HG02763 (cell line): ENCODE measurements around the gene AMACR.
"Not testable (repeated sequence)": the region's sequence is repeated elsewhere in the genome, so short reads cannot be mapped to it uniquely, and the experiment has no call there.

ENCODE experiments used
- ATAC-seq: cut with Tn5 transposase; IDR thresholded peaks from one replicate; pipeline ENCODE4 v1.9.1; 2021; ENCODE audit warnings: mild to moderate bottlenecking, moderate library complexity; ENCODE audit not compliant: unreplicated experiment

Gene AMACR

DNA sequence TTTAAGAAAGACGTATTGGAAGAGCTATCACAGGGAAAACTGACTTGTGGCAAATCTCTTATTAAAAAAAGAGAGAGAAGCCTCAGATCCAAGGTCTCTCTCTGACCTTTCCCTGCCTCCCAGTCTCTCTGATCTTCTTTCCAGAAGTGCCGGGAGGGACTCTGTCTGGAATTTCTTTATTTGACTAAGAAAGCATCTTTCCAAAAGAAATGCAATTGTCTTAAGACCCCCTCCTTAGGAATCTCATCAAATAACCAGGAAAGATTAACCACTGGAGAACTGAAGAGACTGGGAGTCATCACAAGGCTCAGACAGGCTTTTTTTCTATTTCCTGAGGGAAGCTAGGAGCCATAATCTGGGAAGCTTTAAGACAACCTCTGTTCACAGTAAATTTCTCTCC is 30.5 kb upstream of the AMACR start:
- ATAC-seq, result no peak

DNA sequence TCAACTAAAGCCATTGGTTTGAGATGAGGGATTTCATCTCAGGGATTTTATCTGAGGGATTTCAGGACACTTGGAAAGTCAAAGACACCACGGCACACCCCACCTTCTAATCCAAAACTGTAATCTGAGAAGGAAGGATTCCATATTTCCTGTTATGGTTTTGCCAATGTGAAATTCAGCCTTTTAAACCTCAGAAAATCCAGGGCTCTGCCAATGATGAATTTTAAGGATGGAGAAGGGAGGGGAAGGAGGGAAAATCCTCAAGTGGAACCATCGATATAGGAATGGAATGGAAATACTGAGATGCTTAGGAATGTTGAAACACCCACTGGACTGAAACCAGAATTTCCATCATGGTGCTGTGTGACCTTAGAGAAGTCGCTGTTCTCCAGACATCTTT is 29.9 kb upstream of the AMACR start:
- no peak for ATAC-seq

DNA sequence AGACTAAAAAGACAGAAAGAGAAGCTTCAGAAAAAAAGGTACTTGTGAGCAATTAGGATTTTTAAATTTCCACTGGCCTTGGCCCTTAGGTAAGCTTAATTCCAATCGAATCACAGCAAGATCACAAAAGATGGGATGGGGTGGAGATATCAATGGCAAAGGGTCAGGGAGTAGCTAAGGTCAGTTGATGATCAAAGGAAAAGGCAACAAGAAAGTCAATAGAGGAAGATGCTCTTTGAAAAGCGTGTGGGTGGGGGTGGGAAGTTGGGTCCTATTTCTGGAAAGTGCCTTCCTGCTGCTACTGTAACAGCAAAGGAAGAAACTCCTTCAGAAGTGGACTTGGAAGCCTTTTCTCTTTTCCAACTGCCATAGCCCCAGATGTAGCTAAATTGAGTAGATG is 27.9 kb upstream of the AMACR start:
- no peak for ATAC-seq

DNA sequence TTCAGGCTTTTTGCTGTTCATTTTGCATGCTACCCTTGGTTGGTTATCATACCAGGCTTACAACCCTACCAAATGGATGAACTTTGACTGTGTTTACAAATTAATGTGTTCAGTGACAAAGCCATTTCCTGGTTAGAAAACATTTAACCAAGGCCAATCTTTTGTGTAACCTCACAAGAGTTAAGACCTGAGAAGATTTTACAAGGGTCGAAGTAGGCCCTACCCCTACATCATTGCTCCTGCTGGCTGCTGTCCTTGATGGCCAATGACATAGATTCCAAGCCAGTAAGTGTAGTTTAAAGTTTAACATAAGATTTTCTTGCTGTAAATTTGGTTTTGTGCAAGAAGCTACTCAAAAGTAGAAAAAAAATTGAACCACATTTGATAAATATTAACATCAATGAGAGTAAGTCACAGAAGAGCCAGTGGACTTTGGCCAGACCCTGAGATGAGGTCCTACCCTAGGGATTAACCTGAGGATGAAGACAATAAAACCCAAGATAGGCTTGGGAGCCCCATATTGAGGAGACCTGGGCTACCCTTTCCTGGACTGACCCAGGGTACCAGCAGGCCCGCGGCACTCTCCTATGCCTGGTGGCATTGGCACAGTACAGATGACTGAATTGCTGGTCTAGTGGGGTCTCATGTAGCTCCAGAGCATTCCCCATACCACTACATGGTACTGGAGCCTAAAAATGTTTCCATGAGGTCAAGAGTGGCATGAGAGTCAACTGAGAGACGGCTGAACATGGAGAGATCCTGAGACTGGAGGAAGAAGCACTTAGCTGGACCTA is 26.9 kb upstream of the AMACR start:
- peak; percentile 49 for ATAC-seq

DNA sequence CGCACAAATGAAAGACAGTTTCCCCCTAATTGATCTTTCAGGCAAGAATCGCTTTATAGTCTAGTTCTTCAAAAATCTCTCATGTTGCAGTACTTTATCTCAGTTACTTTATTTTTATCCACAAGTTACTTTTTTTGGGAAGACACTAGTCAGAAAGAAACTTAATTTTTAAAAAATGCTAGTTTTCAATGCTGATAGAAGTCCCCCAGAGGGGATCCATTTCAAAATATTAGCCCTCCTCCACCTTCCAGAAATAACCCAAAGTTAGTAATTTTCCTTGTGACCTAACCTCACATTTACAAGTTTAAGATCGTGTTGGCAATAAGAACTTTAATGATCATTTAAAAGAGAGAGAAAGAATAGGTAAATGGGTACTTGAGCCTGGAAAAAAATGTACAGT is 24.1 kb upstream of the AMACR start:
- ATAC-seq, result no peak

DNA sequence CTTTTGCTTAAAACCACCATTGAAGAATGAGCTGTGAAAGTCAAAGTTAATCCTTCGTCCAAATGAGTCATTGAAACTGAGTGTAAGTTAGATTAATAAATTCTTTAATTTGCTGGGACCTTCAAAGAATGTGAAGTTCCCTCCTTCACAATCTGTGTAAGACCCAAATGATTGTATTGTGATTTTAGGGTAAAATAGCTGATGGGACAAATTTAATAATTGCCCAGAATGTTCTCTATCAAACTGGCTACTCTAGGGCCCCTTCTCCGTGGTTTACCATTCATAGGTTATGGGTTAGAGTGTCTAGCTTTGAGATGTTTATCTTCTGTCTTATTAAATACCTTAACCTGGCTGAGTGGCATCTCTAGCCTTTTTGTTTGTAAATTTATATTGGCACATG is 23.3 kb upstream of the AMACR start:
- ATAC-seq, result no peak

DNA sequence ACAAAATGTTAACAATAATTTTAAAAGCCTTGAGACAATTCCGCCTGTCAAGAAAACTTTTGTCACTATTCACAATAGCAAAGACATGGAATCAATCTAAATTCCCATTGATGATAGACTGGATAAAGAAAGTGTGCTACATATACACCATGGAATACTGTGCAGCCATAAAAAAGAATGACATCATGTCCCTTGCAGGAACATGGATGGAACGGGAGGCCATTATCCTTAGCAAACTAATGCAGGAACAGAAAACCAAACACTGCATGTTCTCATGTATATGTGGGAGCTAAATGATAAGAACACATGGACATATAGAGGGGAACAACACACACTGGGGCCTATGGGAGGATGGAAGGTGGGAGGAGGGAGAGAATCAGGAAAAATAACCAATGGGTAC is 22.7 kb upstream of the AMACR start:
- not testable (repeated sequence) for ATAC-seq

DNA sequence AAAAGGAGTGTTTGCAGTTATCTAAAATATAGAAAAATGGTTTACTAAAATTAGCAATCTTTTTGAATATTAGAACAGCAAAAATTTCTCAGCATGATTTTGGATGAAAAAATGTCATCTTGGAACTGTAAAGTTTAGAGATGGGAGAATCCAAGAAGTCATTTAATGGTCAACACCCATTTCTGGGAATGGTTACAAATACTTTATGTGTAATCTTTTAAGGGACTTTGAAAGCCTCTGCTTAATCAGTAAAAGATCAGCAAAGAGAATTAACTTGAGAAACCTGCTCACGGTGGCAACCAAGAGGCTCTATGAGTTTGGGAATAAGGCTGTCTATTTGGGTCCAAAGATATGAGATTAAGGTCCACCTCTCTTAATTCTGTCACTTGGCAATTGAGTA is 22.2 kb upstream of the AMACR start:
- no peak for ATAC-seq

DNA sequence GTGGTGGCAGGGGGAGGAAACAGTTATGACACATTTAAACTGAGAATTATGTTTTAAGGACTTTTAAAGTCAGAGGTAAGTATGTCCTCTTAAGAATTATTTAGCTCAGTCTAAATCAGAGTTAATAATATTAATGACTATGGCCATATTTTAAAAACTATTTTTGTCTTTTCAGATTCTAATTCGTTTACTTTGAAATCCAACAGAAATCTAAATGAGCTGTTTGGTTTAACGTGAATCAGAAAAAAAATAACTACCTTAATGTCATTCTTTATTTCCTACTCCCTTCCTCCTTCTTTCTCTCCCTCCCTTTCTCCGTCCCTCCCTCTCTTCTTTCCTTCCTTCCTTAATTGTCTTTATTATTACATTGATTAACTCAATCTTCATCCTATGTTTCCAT is 20.5 kb upstream of the AMACR start:
- no peak for ATAC-seq

DNA sequence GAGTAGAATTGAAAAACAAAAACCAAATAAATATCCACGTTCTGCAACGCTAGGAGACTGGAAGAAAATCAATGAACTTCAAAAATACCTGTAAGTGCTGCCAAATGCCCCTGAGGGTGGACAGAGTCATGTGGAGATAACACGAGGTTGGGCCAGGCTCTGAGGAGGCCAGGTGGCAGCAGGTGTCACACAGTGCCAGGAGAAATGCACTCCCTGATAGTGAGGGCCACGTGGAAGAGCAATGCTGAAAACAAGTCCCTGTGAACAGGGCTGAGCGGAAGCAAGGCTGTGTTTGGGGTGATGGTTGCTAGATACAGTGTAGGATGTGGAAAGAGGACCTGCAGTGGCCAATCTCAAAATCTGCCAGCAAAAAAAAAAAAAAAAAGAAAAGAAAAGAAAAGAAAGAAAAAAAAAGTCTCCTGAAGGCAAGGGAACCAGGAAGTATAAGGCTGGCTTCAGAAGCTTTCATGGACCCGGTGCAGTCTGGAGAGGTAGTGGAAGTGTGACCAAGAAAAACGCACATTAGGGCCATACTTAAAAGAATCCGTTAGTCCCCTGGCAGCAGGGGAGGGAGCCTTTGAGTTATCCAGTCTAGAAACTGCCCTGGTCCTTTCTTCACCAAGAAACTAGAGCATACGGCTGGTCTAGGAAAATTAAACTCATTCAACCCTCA is 18.4 kb upstream of the AMACR start:
- no peak for ATAC-seq

DNA sequence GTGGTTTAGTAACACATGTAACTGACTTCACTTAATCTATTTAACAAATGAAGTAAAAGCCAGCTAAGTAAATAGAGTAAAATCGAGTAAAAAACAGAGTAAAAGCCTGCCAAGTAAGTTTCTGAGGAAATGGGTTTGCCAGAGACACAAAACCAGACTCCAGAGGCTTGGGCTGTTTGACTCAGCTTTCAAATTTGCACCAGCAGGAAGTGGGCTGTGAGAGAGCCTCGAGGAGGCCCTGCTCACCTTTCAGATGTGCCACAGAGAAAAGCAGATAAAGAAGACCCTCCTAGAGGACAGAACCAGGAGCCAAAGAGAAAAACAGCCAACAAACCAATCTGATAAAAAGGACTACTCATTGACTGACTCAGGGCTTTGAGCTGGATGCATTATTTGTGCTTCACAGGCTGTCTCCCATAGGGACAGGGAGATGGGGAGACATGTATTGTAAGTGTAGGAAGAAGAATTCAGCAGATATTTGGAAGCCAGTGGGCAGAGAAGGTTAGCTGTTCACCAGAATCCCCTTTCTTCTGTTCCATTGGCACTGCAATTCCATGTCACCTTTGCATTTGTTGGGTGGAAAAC is 14.4 kb upstream of the AMACR start:
- ATAC-seq, result peak; percentile 74

DNA sequence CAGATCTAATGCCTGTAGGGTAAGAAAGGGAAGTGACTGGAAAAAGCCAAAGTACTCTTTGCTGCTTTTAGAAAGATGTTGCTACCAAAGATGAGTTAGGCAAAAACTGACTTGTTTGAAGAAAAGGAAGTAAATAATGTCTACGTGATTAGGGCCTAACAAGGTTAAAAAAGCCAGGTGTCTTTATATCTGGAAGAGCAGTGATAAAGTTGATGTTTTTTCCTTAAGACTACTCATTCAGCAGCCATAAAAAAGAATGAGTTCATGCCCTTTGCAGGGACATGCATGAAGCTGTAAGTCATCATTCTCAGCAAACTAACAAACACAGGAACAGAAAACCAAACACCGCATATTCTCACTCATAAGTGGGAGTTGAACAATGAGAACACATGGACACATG is 13.5 kb upstream of the AMACR start:
- no peak for ATAC-seq

DNA sequence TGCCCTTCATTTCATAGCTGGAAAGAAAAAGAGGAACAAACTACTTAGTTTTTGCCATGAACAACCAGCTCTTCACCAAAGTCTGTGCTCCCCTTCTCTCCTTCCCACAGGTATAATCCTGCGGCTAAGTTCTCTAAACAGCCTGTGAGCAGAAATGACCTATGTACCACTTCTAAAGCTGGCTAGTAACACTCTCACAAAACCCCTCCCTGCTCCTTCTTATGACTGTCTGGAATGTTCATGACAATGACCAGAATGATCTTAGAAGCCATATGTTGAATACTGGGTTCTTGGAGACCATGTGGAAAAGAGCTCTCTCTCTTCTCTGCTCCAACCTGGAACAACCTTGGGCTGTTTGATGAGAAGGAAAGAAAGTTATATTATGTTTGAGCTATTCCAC is 12.9 kb upstream of the AMACR start:
- no peak for ATAC-seq

DNA sequence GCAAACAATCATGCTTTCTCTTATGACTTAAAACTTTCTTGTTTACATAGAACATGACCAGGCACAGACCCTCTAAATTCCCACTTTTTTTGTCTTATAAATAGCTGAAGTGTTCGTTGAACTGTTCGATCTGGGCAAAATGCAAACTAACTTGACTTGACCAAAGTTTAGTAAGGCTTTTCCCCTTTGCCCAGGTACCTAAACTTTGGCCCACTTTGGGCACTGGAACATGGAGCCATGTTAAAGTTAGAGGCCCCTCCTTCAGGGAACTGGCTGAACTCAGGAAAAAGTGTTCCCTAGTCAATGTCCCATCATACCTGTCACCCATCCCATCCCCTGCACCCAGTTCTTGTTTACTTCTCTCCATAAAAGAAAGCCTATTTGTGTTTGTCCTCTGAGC is 9.4 kb upstream of the AMACR start:
- ATAC-seq, result no peak

DNA sequence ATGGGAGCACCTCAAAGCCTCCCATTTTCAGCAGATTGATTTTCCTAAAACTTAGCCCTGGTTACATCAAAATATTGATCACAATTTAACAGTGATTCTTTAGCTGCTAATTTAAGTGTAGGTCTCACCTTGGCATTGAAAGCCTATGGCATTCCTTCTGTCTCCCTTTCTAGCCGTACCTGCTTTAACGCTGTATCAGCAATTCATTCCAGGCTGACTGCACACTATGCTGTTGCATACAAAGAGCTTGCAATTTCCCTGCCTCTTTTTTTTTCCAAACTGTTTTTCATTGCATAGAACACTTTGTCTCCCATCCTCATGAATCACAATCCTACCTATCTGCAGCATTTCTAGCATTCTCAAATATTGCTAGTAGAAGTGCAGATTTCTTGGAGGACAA is 8.9 kb upstream of the AMACR start:
- ATAC-seq, result no peak

DNA sequence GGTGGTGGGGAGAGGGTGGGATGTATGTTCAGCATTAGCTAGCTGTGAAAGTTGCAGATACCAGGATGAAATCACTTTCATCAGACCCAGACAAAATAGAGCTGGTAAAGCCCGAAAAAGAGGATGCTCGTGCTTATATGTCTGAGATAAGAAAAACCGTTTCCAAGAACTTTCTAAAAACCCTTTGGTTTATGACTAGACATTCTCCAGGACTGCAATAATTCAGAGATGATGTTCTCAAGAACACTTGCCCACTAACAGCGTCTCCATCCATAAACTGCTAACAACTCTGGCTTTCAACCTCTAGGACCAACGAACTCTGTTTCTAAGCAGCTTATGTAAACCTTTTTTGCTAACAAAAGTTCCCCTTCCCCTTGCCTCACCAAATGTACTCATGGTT is 8.4 kb upstream of the AMACR start:
- ATAC-seq, result no peak

DNA sequence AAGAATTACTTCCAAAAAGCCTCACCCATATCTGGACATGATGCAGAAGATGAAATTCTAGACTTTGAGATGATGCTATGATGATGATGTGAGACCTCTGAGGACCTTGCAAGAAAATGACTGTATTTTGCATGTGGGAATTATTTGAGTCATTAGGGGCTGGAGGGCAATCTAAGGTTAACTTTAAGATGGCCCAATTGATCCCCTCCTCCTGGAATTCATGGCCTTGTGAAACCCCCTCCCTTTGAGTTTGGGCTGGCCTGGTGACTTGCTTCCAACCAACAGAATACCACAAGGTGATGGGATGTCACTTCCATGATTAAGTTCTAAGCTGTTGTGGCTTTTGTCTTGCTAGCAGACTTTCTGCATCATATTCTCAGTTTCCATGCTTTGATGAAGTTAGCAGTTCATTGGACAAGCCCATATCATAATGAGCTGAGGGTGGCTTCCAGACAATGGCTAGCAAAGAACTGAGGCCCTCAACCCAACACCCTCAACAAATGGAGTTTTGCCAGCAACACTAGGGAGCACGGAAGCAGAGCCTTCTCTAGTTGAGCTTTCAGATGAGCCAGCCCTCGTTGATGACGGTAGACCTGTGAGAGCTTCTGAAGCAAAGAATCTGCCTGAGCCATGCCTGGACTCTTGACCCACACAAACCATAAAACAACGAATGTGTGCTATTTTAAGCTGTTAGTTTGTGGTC is 7.4 kb upstream of the AMACR start:
- ATAC-seq, result no peak

DNA sequence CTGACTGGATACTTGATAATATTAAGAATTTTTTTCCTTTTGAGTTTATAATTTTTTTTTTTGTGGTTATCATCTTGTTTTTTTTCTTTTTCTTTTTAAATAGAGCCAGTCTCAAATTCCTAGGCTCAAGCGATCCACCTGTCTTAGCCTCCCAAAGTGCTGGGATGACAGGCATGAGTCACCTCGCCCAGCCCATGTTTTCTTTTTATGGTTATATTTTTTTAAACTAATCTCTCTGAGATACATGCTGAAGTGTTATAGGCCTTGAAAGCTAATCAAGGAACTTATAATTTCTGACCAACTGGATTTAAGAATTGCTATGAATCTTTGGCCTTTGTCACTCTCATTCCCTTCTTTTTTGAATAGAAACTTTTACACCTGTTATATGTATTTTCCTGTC is 6.8 kb upstream of the AMACR start:
- ATAC-seq, result no peak

DNA sequence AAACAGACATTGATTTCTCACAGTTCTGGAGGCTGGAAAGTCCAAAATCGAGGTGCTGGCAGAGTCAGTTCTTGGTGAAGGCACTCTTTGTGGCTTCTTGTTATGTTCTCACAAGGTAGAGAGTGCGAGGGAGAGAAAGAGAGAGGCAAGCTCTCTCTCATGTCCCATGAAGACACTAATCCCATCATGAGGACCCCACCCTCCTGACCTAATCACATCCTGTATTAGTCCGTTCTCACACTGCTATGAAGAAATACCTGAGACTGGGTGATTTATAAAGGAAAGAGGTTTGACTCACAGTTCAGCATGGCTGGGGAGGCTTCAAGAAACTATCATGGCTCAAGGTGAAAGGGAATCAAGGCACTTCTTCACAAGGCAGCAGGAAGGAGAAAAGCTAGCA is 5.7 kb upstream of the AMACR start:
- no peak for ATAC-seq

DNA sequence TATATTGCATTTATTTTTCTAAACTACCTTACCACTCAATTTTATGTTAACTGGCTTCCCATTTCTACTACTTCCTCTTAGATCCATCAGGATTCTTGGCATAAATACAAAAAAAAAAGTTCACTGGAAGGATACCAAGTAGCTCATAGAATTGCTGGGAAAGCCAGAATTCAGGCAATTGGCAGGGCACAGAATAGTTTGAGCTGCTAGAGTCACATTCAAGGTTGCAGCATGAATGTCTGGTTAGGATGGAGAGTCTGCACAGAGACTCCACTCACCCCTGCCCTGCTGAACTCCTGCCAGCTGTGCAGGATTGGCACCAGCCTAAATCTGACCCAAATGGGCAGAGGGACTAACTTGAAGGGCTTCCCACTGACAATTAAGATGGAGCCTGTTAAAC is 4.9 kb upstream of the AMACR start:
- ATAC-seq, result no peak

DNA sequence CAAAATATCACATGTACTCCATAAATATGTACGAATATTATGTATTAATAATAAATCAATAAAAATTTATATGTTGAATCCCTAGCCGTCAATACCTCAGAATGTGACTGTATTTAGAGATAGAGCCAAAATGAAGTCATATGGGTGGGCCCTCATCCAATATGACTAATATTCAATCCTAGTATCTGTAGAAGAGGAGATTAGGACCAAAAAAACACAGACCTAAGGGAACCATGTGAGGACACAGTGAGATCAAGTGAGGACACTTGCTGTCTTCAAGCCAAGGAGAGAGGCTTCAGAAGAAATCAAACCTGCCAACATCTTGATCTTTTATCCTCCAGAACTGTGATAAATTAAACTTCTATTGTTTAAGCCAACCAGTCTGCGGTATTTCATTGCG is 3.7 kb upstream of the AMACR start:
- no peak for ATAC-seq

DNA sequence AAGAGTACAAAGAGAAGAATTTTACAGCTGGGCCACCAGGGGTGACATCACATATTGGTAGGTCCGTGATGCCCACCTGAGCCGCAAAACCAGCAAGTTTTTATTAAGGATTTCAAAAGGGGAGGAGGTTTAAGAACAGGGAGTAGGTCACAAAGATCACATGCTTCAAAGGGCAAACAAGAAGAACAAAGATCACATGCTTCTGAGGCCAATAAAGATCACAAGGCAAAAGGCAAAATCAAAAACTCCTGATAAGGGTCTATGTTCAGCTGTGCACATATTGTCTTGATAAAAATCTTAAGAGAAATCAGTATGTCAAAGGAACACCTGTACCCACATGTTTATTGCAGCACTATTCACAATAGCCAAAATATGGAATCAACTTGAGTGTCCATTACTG is 2.3 kb upstream of the AMACR start:
- not testable (repeated sequence) for ATAC-seq
